Measurements from ENCODE around the gene IL21R. TPM values are rescaled to one million over a fixed set of nuclear protein-coding genes. Genes with fewer than 3 reads are reported as not detected.

IL21R gene
- total and polyA plus RNA-seq, 10 of the 15 experiments (the other 5 are each of a cell fraction or from before 2014, with no cell fraction given): 5.3 to 138 (median 82.5) TPM

- peaks cover 19 to 32% of the 10 kb centered on the region in 2 experiments for H3K36me3 ChIP-seq (ENCODE audit: control insufficient read depth in 2 of 2, insufficient read depth in 2 of 2, low read length in 1 of 2)
These were observed 87.9 kb downstream of the IL21R start for GRCh38 chr16:27489906-27490305.

More at GRCh38 chr16:27489906-27490305, 87.9 kb downstream of the IL21R start:
- TF ChIP-seq PRDM15 (CRISPR knock-in tag; IDR thresholded peaks at IDR 0.05): no peak
- TF ChIP-seq BCL3 (IDR thresholded peaks at IDR 0.05; ENCODE audit: borderline replicate concordance, insufficient read depth, low read depth, low read length, poor library complexity, severe bottlenecking): no peak
- TF ChIP-seq ATF7 (IDR thresholded peaks at IDR 0.05; ENCODE audit: low read depth): no peak
- no peak for TF ChIP-seq SIX5 (IDR thresholded peaks at IDR 0.05; ENCODE audit: low read depth, low read length, severe bottlenecking)
- no peak for TF ChIP-seq SIN3A (IDR thresholded peaks at IDR 0.05; ENCODE audit: low read depth, low read length)
- no peak for TF ChIP-seq RBBP5 (conservative IDR thresholded peaks at IDR 0.05)
- no peak for TF ChIP-seq POLR2A (IDR thresholded peaks at IDR 0.05; ENCODE audit: low read depth, low read length)
- no peak for TF ChIP-seq RAD51 (IDR thresholded peaks at IDR 0.05)
- no peak for TF ChIP-seq YY1 (IDR thresholded peaks at IDR 0.05; ENCODE audit: low read depth, low read length)
- TF ChIP-seq KLF5 (IDR thresholded peaks at IDR 0.05; ENCODE audit: partially characterized antibody): no peak
- no peak for TF ChIP-seq SMAD1 (IDR thresholded peaks at IDR 0.05; ENCODE audit: low read depth, partially characterized antibody)
- TF ChIP-seq WRNIP1 (IDR thresholded peaks at IDR 0.05; ENCODE audit: borderline replicate concordance, low read depth, low read length): no peak
- TF ChIP-seq IRF4 (IDR thresholded peaks at IDR 0.05; ENCODE audit: low read depth, low read length): no peak
- TF ChIP-seq POU2F2 (IDR thresholded peaks at IDR 0.05; ENCODE audit: borderline replicate concordance, low read depth, low read length): no peak
- TF ChIP-seq ZNF207 (IDR thresholded peaks at IDR 0.05; ENCODE audit: borderline replicate concordance): no peak
- TF ChIP-seq POLR2AphosphoS5 (IDR thresholded peaks at IDR 0.05; ENCODE audit: low read length): no peak
- TF ChIP-seq ZNF592 (IDR thresholded peaks at IDR 0.05): no peak
- Histone ChIP-seq H3K9me3 (replicated peaks; ENCODE audit: control insufficient read depth, insufficient read depth, low read length) (no peaks in the 10 kb centered on the region), H3K9ac (ENCODE audit: control insufficient read depth, insufficient read depth, low read length) (no peak overlapping the region), H3K27ac (ENCODE audit: control insufficient read depth, insufficient read depth) (no peak overlapping the region), H2AFZ (ENCODE audit: control insufficient read depth, low read depth, low read length) (no peak overlapping the region), H3K4me3 (no peak overlapping the region), H3K79me2 (ENCODE audit: control insufficient read depth, insufficient read depth, low read length) (no peaks in the 10 kb centered on the region), H3K4me1 (ENCODE audit: control insufficient read depth, insufficient read depth, low read length) (no peaks in the 10 kb centered on the region), H3K27me3 (replicated peaks in 1 of 2; ENCODE audit: control insufficient read depth in 2 of 2, insufficient read depth in 2 of 2, low read length in 1 of 2) (no peaks in the 10 kb centered on the region), H4K20me1 (ENCODE audit: control insufficient read depth, insufficient read depth) (no peaks in the 10 kb centered on the region), H3K4me2 (ENCODE audit: control insufficient read depth, insufficient read depth) (no peak overlapping the region)
- BruUV-seq (replicated peaks): no TSS peak
- intact Hi-C loops (cut with micrococcal nuclease; ENCODE audit: unreplicated experiment): no loop called here
- ChIA-PET RAD21 (ENCODE audit: unreplicated experiment) (no interaction called here), SMC1A (ENCODE audit: uncharacterized antibody, unreplicated experiment) (no interaction called here), CTCF (no interaction called here), POLR2A (no interaction called here)
- in situ Hi-C loops (cut with MboI): no loop called here
- 88% methylated on average over 7 of the region's 7 CpGs for WGBS (ENCODE audit: insufficient coverage, insufficient replicate concordance, low lambda C conversion rate, missing lambda C conversion rate)
- FAIRE-seq (no peak), ATAC-seq (no peak), DNase-seq (ENCODE audit: low read depth, low spot score) (no peak)
